ENCODE data around the gene SUSD3.

Gene SUSD3

GRCh38 chr9:93053781-93054331, 4.6 kb upstream of the SUSD3 start:
- peak in 1 of 3 experiments; percentile 23 for DNase-seq

GRCh38 chr9:93054758-93055704, 3.5 kb upstream of the SUSD3 start:
- no peak for DNase-seq

GRCh38 chr9:93057042-93057702, 1.3 kb upstream of the SUSD3 start:
- DNase-seq = no peak

DNA sequence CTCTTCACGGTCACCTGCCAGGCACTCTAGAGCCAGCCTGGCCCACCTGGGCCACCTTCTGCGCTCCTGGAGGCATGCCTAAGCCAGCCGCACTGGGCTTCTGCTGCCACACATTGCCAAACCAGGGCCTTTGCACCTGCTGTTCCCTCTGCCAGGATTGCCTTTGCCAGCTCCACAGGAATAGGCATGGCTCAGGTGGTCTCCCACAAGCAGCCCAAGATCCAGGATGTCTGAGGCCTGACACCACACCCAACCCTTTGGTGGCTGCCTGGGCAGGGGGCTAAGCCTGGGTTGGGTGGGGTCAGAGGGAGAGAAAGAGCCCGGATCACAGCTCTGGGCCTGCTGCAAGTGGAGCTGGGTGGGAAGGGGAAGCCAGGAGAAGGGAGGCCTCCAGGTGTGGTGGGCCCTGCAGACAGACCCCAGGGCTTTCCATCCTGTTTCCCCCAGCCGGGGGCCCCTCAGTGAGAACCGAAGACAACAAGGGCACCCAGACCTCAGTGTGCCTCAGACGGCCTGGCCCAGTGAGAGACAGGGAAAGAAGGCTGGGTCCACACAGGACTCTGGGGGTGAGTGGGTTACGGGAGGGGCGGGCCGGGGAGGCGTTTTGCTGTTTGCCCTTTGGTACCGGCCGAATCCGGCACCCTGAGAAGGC, 672 bp upstream of the SUSD3 start:
- no peak for DNase-seq

- no peak for DNase-seq
Observed at GRCh38 chr9:93059011-93059714, 662 bp downstream of the SUSD3 start.

DNA sequence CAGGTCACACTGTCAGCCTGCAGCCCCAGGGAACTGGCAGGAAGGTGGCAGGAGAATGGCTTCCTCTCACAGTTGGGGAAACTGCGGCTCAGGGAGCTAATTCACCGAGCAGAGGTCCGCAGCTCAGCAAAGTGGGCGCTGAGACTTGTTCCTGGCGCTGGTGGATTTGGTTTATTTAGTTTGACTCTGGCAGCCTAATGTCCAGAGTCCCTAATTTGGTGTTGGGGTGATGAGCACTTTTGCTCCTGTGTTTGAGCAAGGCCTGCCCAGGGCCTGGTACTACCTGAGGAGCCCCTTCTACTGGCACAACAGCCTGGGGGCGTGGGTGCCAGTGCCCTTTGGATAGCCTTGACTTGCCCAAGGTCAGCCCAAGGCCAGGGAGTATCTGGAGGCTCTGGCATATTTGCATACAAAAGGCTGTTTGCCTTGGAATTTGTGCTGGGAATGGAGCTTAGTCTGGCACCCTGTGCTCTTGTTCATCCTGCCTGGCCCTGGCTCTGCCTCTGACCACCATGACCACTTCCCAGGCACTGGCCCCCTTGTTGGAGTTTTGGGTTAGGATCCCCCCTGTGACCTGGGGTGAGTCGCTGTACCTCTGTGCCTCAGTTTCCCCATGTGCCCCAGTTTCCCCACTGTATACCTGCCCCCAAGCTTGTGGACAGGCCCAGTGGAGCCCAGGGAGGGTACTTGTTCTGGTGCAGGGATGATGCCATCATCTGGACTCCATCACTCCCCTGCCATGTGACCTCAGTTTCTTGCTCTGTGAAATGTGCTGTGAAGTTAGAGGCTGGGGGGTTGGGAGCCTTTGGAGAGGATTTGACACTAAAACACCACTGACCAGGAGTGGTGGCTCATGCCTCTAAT, 1.4 kb downstream of the SUSD3 start:
- no peak for DNase-seq

DNA sequence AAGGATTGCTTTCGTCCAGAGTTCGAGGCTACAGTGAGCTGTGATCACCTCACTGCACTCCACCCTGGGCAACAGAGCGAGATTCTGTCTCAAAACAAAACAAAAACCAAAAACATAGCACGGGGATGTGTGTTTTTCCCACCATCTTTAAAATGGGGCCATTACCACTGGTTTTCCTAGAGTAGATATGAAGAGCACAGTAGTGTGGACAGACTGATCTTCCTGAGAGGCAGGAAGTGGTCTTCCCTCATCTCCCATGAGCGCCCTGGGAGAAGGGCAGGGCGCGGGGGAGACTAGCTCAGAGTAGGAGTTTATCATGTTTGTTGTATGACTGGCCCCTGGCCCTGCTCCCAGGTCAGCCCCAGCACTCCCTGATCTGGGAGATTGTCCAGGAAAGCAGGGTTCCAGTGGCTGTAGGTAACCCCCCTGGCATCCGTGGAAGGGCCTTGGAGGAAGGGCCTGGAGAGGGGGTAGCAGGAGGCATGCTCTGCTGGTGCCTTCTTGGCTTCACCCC, 2.3 kb downstream of the SUSD3 start:
- DNase-seq = no peak

DNA sequence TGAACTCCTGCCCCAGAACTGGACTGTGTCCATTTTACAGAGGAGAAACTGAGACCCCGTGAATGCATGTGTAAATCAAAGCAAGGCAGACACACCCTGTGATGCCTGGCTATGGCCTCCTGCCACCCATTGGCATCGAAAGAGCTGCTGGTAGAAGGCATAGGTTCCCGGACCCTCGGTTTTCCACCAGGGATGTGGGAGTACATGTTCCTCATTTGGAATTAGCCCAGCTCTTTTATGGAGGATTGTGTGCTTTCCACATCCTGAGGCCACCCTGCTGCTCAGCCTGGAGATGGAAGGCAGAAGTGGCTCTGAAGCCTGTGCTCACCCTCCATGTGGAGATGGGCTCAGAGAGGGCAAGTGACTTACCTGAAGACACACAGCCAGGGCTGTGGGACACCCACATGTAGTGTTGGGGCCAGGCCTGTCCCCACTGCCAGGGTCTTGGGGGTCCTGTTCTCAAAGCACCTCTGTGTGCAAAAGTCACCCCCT, 2.8 kb downstream of the SUSD3 start:
- no peak for DNase-seq

GRCh38 chr9:93061791-93062763, 3.6 kb downstream of the SUSD3 start:
- peak; percentile 35 to 68 (median 36) for DNase-seq

DNA sequence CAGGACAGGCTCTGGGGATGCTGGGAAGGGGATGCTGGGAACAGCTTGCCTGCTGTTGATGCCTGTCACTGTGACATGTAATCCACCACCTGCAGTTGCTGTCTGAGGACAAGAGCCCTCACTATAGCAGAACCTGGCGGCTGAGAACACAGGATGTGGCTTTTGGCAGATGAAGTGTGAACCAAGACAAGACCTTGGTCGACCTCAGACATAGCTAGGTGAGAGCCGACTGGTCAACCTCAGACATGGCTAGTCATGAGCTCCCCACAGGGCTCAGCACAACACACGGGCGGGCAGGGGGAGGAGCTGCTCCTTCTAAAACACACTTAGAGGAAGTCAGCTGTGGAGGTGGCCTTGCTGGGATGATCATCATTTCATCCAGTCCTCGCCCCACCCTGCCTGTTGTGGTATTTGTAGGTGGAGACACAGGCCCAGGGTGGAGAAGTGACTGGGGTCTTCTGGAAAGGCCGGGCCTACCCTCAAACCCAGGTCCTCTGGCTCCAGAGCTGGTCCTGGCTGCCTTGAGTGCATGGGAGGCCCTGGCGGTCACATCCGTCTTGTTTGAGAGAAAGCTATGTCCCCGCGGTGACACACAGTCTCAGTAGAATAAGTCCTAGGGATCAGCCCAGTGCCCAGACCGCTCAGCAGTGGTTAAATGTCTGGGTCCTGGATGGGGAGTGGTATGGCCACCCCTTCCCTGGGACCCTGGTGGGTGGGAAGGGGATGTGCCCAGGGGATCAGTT, 6.1 kb downstream of the SUSD3 start:
- DNase-seq = no peak

GRCh38 chr9:93065135-93065720, 6.7 kb downstream of the SUSD3 start:
- DNase-seq = no peak

- DNase-seq = no peak
Observed at GRCh38 chr9:93066978-93067603, 8.6 kb downstream of the SUSD3 start.

DNA sequence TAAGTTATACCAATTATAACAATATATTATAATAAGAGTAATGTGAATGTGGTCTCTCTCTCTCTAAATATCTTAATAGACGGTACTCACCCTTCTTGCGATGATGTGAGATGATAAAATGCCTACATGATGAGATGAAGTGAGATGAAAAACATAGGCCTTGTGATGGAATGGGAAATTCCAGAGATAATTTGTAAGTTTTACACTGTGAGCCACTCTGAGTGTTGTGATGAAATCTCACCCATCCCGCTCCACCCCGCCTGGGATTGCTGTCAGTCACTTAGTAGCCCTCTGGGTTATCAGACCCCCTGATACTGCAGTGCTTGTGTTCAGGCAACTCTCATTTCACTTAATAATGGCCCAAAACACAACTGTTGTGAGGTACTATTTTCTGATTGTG, 10.5 kb downstream of the SUSD3 start:
- DNase-seq = no peak

- DNase-seq = peak in 1 of 3 experiments; percentile 35
Observed at GRCh38 chr9:93071464-93071863, 13.0 kb downstream of the SUSD3 start.

- DNase-seq = peak in 2 of 3 experiments; percentile 8 to 28
Observed at GRCh38 chr9:93072383-93072795, 13.9 kb downstream of the SUSD3 start.

- DNase-seq = no peak
Observed at GRCh38 chr9:93076101-93076791, 17.7 kb downstream of the SUSD3 start.

DNA sequence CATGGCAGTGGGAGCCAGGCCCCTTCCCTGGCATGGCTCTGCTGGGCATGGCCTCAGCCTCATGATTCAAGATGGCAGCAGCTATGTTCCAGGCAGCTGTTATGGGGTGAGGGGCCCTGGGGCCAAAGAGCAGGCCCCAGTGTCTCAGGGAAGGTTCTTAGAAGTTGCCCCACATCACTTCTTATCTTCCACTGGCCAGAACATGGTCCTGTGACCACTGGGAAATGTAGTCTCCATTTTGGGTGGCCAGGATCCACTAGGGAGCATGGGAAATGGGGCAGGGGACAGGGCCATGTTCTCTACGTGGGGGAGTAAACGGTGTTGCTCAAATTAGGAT, 18.3 kb downstream of the SUSD3 start:
- no peak for DNase-seq

DNA sequence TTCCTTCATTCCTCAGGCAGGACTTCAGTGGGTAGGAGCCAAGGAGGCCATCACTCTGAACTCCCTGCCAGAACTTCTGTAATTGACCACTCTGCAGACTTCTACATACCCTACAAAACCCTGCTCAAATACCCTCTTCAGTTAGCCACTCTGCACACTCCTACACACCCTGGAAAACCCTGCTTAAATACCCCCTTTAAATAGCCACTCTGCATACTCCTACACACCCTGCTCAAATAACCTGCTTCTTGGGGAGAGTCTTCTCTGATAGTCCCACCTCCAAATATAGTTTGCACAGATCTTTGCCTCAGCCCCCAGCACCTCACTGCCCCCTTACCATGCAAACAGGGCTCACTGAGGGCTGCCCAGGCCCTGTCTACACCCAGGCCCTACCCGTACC, 18.9 kb downstream of the SUSD3 start:
- no peak for DNase-seq
